Endometrial microvascular endothelial cells (primary cell): ENCODE measurements around the gene C11orf87. TPM values are rescaled to one million over a fixed set of nuclear protein-coding genes. Genes with fewer than 3 reads are reported as not detected.

ENCODE experiments used
- in situ Hi-C: cut with HindIII; loops from 2 replicates; pipeline ENCODE4 v1.10.0; 2017; ENCODE audit warnings: low sequenced_read_pairs, low pct_unique_long_range_greater_than_20kb; ENCODE audit errors: inconsistent ontology term
- total RNA-seq: library from RNA; depleted of rRNA; stranded (reverse); fragments of >200 nt; gene quantifications from one replicate; pipeline ENCODE4 v1.2.3, GENCODE V29; 2015; ENCODE audit errors: inconsistent ontology term

Gene C11orf87
- not detected for total RNA-seq

DNA sequence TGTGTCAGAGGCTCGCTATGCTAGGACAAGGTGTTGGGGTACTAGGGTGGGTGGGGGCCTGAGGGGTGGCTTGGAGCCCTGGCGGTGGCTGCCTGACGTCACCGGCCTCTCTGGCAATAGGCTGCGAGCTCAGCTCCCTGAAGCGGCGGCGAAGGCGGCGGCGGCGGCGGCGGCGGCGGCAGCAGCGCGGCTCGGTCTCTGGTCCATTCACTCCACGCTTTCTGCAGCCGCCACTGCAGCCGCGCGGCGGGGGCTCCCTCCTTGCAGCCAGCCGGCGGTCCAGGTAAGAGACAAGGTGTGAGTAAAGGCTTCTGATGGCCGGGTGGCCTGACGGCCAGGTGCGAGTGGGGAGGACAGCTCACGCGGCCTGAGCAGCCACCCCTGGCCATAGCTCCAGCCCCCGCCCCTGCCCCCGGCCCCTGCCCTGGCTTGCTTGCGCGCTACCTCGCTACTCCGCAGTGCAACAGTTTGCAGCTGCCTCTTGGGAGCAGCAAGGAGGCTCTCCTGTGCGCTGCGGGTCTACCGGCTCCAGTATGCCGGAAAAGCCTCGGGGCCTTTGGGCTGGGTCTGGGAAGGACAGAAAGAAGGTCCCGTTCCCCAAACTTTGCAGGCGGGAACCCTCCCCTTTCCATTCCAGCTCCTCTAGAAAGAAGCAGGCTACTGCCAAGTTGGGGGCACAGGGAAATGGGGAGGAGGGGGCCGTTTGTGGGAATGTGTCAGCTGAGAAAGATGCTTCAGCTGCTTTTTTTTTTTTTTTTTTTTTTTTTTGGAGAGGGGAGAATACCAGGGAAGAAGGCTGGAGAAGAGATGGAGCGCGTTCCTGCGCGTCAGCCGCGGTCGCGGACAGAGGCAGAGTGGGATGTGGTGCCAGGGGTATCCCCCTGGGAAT, at the start of gene C11orf87:
C11orf87 (plus strand) TSS at position 210 of the 889 bp plus-strand sequence. CDS start 1,444 bp downstream, outside the sequence.
- in situ Hi-C loops: no loop called here

DNA sequence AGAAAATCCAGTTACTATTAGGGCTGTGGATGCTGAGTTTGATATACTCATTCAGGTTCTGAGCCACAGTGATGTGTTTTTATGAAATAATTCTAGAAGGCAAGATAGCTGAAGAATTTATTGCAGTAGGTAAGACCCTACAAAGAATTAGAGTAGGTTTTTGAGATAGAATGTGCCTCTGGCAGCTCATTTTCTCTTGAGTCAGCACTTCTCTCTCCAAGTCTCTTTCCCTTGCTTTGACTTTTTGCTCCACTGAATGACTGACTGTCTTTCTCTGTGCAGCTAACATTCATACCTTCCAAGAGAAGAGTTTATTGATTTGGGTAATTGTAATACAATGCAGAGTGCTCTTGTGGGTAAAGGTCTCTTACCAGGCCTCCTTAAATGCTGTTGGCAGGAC, 48.0 kb upstream of the C11orf87 start:
- in situ Hi-C loops: no loop called here

DNA sequence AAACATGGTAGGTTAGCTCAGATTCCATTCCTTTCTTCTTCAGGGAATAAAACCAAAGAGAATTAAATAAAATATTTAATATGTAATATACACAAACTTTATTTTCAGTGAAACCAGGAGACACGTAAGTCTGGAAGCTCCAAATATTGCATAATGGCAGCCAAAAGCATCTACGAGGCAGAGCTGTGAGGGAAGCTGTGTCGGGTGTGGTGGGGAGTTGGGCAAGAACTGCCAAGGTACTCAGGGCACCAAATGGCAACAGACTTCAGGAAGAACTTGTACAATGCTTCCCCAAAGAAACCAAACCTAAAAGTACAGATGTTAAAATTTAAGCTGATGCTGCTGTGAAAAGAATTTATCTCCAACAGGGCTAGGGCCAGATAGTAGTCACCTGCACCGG, 47.5 kb upstream of the C11orf87 start:
- in situ Hi-C loops: no loop called here

DNA sequence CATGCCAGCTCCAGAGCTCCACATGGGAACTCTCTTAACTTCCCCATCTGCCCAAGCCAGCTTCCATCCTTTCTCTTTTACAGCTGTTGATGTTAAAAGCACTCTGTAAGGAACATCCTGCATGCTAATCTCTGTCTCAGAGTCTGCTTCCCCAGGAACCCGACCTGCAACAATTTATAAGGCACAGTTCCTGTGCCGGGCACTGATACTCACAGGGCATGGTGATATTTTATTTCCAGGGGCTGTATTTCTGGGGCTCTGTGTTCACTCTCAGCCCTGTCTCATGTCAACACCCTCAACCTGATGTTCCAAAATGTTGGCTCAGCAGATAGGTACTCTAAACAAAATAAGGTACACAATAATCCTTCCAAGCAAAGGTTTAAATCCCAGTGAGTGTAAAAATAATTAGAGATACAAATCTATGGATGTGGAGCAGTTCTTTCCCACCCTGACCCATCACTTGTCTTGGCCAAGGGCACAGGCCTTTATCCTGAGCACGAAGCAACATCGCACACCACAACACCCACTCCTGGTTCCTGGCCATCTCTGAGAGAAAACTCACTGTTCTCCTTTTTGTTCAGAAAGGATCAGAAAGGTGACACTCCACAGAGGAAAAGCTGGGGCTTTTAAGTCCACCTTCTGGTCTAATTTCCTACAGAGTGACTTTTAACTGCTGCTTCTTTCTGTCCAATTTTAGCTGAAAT, 44.8 kb upstream of the C11orf87 start:
- in situ Hi-C loops: no loop called here

DNA sequence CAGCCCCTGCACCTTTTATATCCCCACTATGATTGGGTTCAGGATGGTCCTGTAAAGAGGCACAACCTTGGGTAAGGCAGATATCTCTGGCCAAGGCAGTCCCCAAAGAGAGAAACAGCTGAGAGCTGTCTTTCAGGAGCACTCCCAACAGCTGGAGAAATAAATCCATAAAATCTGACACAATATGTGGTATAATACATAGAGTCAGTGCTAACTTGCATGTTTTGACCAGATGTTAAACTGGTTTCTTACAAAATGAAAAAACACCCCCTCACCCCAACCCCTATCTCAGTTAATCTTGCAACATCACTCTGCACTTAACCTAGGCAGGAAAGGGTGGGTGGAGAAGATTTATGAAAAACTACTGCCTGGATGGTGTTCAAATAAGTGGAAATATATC, 44.0 kb upstream of the C11orf87 start:
- in situ Hi-C loops: no loop called here

DNA sequence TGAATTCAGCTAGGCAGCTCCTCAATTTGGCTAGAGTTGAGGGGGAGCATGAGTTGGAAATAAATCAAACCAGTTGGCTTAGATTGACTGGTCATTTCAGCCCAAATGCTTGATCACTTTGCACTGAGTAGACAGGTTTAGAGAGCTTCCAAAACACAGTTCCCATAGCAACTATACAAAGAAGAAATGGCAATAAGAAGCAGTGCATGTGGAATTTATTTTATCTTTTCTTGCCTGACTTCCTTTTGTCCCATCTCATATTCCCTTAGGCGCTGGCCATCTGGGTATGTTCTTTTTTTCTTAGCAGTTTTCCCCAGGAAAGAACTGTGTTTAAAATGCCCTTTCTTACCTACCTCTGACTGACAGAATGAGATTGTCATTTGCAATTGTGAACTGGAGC, 38.7 kb upstream of the C11orf87 start:
- in situ Hi-C loops: no loop called here

DNA sequence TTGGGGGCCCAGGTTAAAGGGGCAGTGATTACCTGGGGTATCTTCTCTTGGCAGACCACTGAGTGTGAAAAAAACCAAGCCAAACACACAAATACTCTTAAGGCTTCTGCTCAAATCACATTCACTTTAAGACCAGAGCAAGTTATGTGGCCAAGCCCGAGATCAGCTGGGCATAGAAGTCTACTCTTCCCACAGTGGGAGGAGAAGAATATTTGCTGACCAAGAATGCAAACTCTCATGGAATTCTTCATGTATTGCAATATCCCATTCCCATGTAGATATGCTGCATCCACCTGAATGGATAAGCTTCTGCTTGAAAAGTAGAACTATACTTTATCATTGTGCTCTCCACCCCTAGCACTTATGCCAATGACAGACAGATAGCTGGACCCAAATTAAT, 37.1 kb upstream of the C11orf87 start:
- in situ Hi-C loops: no loop called here

DNA sequence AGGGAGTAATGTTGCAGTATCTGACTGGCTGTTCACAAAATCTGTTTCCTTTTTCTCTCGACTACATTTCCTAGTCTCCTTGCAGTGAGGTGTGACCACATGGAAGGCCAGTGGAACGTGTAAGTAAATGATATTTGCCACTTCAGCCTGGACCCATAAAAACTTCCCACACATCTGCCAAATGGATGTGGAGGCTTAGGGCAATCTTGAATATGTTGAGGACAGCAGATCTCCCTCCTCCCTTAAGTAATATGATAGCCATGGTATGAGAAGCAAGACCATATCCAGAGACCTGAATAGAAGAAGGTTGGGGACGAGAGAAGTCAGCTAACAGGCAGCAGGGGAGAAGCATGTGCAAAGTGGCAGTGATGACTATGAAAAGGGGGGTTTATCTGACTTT, 33.0 kb upstream of the C11orf87 start:
- in situ Hi-C loops: no loop called here

DNA sequence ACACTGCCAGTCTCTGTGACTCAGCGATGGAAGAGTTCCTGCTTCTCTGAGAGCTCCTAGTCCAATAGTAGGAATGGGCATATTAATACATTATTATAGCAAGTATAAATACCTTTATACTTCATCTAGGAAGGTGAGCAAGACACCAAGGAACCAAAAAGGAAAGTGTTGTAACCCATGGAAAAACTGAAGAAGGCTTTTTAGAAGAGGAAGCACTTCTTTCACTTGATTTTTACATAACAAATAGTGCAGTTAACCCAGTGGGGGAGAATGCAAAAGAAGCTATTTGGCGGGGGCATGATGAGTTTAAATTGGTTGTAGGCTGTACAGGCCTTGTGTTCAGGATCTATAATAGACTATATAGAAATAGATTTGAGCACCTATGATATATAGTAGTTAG, 31.2 kb upstream of the C11orf87 start:
- in situ Hi-C loops: no loop called here

DNA sequence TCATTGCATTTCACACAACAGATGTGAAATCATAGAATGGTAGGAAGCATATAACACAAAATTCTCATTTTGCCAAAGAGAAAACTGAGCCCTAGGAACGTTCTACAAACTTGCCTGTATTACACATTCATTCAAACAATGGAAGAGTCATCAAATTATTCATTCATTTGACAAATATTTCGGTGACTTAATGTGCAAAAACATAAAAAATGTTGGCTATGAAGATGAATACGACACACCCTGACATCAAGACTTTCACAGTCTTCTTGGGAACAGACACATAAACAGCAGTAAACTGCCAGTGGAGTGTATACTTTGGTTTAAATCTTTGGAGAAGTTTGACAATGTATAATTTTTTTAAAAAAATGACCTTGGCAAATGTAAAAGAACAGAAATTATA, 20.4 kb upstream of the C11orf87 start:
- in situ Hi-C loops: no loop called here

DNA sequence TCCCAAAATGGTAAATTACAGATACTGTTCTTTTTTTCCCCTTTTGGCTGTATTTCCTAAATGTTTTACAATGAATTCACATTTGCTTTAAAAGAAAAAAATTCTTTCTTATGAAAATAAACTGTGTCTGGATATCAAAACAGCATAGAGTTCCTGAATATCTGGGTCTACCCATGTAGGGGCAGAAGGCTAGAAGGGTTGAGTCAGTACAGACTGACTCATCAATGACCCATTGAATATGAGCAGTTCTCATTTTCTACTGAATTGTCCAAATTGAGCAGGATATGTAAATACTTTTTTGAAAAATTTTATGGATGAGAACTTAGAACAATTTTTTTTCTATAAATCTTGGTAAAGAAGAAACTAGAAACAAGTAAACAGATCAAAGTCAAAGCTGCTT, 16.3 kb upstream of the C11orf87 start:
- in situ Hi-C loops: no loop called here

DNA sequence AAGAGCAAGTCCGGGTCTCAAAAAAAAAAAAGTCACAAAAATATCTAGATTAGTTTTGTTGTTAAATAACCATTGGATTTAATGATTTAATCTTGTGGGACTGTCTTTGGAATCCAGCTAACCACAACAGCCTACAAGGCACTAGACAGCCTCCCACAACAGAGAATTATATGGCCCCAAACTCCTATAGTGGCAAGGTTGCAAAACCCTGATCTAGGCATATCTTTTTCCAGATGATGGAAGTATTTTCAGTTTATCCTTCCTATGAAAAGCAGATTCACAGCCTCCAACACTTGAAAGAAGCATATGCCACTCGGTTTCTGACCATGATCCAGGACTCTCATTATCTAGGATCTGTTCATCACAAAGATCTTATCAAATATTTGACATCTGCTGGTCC, 5.4 kb upstream of the C11orf87 start:
- in situ Hi-C loops: no loop called here

DNA sequence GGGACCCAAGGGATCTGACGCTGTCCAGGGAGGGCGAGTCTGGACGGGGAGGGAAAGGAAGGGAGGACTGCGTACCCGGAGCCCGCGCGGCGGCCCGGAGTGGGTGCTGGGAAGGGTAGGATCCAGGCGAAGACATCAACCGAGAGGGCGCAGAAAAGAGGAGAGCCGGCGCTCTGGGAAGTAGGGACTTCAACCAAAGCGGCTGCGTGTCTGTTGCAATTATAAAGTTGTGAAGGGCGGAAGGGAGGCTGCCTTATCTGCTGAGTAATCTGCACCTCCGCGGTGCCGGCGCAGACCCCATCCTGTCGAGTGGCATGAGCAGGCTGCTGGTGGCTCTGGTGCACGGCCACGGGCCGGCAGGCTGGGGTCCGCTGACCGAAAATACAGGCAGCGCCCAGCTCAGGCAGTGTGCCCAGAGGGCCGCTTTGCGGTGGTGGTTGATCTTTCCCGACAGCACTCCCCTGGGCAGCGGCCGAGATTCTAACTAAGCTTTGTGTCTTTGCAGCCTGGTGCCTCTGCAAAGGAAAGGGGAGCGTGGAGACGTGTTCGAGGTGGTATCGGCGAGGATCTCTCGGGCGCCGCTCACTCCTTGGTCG, 978 bp downstream of the C11orf87 start:
- in situ Hi-C loops: no loop called here

DNA sequence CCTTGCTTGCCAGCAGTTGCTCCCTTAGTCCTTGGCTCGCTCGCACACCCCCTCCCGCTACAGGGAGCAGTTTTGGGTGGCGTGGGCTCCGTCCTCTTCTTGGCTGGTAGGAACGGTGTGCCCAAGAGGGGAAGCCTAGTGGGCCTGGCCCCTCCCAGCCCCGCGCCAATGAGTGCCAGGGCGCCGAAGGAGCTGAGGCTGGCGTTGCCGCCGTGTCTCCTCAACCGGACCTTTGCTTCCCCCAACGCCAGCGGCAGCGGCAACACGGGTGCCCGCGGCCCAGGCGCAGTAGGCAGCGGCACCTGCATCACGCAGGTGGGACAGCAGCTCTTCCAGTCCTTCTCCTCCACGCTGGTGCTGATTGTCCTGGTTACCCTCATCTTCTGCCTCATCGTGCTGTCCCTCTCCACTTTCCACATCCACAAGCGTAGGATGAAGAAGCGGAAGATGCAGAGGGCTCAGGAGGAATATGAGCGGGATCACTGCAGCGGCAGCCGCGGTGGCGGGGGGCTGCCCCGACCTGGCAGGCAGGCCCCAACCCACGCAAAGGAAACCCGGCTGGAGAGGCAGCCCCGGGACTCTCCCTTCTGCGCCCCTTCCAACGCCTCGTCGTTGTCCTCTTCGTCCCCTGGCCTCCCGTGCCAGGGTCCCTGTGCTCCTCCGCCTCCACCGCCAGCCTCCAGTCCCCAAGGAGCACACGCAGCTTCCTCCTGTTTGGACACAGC, 1.6 kb downstream of the C11orf87 start:
- in situ Hi-C loops: no loop called here

DNA sequence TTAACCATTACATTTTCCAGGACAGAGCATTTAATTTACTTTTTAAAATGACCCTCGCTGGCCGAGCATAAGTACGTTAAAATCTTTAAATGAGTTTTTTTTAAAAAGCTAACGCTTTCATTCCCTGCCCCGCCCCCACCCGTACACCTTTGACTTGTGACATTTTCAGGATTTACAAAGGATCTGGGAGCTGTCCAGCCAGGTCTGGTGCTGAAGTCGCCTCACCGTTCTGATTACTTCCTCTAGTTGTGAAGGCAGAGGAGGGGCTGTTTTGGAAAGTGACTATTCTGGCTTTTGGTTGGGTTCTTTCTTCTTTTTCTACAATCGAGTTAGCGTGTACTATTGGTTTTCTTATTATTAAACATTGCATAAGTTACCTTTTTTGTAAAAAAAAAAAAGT, 2.9 kb downstream of the C11orf87 start:
- in situ Hi-C loops: no loop called here

DNA sequence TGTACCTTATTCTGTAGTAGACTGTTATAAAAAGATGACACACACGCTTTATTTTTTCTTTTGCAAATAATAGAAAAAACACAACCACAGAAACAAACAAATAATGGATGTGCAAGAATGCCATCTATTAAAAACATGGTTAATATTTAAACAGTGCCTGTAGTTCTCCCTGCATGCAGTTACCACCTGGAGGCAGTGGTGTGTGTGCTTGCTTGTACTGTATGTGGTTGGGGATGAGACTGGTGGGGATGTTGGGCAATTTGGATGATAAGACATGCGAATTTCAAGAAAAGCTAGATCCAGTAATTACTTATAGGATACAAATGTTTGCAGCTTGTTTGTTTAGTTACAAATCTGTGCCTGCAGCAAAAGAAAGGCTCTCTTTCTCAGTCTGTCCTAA, 3.6 kb downstream of the C11orf87 start:
- in situ Hi-C loops: no loop called here

DNA sequence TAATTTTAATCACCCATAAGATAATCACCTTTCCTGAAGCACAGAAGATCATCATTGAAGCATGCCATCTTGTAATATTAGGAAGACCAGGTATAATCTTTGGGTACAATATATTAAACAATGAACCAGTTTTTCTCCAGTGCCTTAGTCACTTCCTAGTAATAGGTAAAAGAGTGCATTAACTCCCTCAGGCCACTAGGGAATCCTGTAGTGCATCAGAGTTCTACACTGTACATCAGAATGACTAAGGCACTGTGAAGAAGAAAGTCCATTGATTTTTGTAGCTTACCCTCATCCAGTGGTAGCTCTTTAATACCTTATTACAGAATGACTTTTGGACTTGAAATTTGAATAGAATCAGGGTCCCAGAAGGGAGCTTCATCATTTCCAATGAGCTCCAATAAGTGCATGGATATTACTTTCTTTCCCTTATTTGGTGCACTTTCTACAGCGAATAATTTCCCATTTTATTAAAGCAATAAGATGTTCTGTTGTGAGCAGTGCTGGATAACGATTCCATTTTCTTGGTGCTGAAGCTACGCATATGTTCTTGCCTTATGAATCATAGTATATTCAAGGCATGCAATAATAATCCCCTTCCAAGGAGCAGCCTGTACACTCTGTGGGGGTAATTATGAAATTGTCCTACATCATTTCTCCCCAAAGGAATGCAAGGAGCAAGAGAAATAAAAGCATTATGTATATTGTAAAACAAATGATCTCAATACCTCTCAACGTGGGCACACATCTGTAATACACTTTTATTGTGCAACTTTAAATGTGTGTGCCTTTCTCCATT, 4.7 kb downstream of the C11orf87 start:
- in situ Hi-C loops: no loop called here

DNA sequence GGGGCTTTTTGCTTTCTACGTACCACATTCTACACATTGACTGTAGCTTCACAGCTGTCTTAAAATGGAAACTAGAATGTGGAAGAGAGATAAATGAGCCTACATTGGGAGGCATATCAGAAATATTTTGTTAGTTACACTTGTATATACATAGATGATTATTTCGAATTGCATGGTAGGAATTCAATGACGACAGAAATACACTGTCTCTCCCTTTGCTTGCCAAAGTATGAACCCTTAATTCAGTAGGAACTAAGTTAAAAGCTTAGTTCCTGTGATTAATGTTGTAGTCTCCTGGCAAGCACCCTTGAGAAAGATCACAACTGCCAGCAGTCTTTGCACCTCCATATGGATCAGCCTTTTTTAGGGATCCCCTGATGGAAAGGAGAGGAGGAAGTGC, 10.1 kb downstream of the C11orf87 start:
- in situ Hi-C loops: no loop called here
